Measurements from ENCODE around the gene CRIP1.

CRIP1 gene

DNA sequence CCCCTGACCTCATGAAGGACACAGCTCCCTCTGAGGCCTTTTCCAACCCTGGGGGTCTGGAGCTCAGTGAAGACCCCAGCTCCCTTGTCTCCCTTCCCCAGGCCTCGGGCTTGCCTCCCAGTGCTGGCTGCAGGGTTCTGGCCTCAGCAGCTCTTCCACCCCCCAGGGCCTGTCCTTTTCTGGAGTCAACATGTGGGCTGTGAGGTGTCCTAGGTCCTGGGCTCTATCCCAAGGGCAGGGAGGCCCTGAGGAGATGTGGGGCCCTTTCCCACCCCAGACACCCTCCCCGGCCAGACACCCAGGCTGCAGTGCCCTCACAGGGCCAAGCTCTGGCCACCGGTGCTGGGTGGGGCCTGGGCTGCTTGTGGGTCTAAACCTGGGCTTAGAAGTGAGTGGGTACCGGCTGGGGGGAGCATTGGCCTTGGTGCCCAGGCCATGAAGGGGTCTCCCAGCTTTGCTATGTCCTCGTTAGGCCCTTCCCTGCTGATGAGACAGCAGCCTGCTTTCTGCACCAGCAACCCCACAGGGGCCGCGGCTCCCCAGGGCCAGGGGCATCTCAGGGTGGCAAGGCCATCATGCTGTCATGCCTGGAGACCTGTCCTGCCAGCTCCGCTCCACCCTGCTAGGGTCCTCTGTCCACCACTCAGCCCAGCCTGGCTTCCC is 14.7 kb upstream of the CRIP1 start:
- TF ChIP-seq, protein P1, sequence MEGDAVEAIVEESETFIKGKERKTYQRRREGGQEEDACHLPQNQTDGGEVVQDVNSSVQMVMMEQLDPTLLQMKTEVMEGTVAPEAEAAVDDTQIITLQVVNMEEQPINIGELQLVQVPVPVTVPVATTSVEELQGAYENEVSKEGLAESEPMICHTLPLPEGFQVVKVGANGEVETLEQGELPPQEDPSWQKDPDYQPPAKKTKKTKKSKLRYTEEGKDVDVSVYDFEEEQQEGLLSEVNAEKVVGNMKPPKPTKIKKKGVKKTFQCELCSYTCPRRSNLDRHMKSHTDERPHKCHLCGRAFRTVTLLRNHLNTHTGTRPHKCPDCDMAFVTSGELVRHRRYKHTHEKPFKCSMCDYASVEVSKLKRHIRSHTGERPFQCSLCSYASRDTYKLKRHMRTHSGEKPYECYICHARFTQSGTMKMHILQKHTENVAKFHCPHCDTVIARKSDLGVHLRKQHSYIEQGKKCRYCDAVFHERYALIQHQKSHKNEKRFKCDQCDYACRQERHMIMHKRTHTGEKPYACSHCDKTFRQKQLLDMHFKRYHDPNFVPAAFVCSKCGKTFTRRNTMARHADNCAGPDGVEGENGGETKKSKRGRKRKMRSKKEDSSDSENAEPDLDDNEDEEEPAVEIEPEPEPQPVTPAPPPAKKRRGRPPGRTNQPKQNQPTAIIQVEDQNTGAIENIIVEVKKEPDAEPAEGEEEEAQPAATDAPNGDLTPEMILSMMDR (IDR thresholded peaks at IDR 0.05; ENCODE audit: low read depth, low read length) = no peak
- H3K4me3 ChIP-seq (ENCODE audit: low read depth, low read length) = no peak overlapping the region

- TF ChIP-seq, protein P1 (IDR thresholded peaks at IDR 0.05; ENCODE audit: low read depth, low read length) = no peak
Measured at GRCh38 chr14:105472486-105472991, 14.1 kb upstream of the CRIP1 start.

GRCh38 chr14:105473033-105473676 is 13.5 kb upstream of the CRIP1 start:
- TF ChIP-seq, protein P1 (IDR thresholded peaks at IDR 0.05; ENCODE audit: low read depth, low read length) = no peak
- no peak overlapping the region for H3K4me3 ChIP-seq (ENCODE audit: low read depth, low read length)

More at GRCh38 chr14:105472486-105472991, 14.1 kb upstream of the CRIP1 start:
- no peak overlapping the region for H3K4me3 ChIP-seq (ENCODE audit: low read depth, low read length)

GRCh38 chr14:105473677-105474482 is 12.8 kb upstream of the CRIP1 start:
- TF ChIP-seq, protein P1 (IDR thresholded peaks at IDR 0.05; ENCODE audit: low read depth, low read length) = no peak

GRCh38 chr14:105474483-105475268 is 12.0 kb upstream of the CRIP1 start, which contains the start of gene CRIP2:
CRIP2 (plus strand) TSS chr14:105474821; CDS start chr14:105474863, 42 bp downstream.
- H3K4me3 ChIP-seq (ENCODE audit: low read depth, low read length) = peak within 1 kb of the TSS; percentile 55
- TF ChIP-seq, protein P1 (IDR thresholded peaks at IDR 0.05; ENCODE audit: low read depth, low read length) = no peak

More at GRCh38 chr14:105473677-105474482, 12.8 kb upstream of the CRIP1 start:
- H3K4me3 ChIP-seq (ENCODE audit: low read depth, low read length) = peak overlapping the region; percentile 55

- peak overlapping the region; percentile 54 for H3K4me3 ChIP-seq (ENCODE audit: low read depth, low read length)
- TF ChIP-seq, protein P1 (IDR thresholded peaks at IDR 0.05; ENCODE audit: low read depth, low read length) = no peak
Measured at GRCh38 chr14:105475269-105476096, 11.2 kb upstream of the CRIP1 start.
